ENCODE measurements around the gene SFMBT2.
"Not testable (repeated sequence)": the region's sequence is repeated elsewhere in the genome, so short reads cannot be mapped to it uniquely, and the experiment has no call there.

Gene SFMBT2

DNA sequence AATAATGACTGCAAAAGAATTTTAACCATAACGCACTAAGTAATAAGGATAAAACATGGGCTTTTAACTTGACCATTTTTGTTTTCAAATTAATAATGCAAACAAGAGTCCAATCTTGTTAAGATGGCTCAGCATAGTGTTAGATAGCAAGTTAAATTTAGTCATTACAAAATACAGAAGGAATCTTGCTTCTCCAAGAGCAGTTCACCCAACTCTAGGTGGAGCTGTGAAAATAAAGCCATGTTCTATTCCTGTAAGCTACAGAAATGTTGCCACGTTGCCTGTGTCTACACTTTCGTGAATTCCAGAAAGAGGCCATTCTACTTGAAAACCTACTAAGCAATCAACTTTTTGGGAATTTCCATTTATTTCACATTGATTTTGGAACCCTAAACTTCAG, 191.9 kb downstream of the SFMBT2 start:
- DNase-seq (ENCODE audit: low read depth) = no peak

DNA sequence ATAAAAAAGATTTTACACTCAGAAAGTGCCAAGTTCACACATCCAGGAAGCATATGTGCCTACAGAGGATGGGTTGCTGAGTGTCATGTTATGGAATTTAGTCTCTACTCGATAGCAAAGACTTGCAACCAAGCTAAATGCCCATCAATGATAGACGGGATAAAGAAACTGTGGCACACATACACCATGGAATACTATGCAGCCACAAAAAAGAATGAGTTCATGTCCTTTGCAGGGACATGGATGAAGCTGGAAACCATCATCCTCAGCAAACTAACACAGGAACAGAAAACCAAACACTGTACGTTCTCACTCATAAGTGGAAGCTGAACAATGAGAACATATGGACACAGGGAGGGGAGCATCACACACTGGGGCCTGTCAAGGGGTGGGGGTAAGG, 198.1 kb downstream of the SFMBT2 start:
- DNase-seq (ENCODE audit: low read depth) = not testable (repeated sequence)

DNA sequence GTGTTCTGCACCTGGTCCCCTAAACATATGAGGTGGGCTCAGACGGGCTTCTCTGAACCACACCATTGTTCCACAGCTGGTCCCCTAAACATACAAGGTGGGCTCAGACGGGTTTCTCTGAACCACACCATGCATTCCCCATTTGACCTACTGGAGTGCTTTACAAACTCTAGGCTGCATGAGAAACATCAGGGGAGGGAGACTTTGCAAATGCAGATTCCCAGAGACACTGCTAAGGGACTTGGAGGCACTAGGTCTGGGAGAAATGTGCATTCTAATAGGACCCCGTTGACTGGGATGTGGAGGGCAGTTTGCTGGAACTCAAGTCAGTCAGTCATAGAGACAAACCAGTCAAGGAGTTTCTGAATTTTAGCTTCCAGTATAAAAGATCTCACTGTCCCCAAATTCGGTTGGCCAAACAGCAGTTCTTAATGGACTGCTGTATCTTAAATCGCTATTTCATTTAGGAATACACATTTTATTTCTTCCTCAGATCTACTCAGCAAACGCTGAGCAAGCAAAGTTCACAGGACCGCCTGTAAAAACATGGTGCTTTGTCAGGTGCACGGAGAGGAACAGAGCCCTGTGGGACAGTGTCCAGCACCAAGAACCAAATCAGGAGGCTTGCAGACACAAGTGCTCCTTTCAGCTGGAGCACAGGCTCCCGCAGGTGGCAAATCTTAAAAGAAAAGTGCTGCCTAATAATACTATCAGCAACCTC, 198.8 kb downstream of the SFMBT2 start:
- DNase-seq (ENCODE audit: low read depth) = no peak

DNA sequence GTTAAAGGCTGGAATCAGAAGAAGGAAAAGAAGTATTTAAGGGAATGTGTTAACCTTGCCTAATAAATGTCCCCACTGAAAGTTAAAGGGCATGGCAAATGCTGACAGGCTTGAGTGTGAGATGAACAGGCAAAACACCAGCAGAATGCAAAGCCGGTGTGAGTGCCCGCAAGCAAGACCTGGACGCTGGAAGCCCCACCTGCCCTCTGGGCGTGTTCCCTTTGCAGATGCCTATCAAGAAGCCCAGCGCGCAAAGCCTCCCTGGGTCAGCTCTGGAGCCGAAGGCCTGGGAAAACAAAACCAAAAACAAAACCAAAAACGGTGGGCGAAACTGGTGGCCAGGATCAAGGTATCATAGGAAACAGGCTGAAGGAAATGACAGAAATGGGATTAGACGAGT, 200.3 kb downstream of the SFMBT2 start:
- no peak for DNase-seq (ENCODE audit: low read depth)

DNA sequence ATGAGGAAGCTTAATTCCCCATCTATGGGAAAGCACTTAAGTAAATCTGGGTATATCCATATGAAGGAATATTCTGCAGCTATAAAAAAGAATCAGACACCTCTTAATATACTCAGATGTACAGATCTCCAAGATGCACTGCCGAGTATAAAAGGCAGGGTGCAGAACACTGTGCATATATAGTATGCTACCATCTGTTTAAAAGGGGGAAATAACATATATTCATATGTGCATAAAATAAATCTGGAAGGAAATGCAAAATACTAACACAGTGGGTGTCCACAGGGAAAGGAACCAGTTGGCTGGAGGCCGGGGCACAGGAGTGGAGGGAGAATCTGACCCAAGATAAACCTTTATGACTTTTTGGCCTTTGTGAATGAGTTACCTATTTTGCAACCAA, 201.4 kb downstream of the SFMBT2 start:
- DNase-seq (ENCODE audit: low read depth) = no peak

DNA sequence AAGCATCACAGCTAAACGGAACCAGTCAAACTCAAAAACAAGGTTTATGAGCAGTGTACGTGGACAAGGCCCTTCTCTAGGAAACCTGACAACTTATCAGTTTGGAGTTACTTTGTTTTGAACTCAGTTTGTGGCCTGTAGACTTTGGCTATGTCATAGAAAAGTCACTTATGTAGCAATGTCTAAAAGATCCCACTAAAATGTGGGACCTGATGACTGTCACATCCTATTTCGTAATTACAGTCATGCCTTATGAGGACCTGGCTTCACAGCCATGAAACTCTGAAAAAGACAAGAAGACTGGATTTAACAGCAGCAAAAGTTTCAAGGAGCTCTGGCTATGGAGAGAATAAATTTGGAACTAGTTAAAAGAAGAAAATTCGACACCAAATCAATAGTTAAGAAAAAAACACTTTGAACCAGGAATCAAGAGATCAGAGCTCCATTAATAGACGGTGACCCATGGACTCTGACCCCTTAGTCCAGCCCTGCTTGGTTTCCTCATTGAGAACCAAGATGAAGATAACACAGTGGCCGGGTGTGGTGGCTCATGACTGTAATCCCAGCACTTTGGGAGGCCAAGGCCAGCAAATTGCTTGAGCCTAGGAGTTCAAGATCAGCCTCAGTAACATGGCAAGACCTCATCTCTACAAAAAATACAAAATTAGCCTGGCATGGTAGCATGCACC, 204.3 kb downstream of the SFMBT2 start:
- no peak for DNase-seq (ENCODE audit: low read depth)

DNA sequence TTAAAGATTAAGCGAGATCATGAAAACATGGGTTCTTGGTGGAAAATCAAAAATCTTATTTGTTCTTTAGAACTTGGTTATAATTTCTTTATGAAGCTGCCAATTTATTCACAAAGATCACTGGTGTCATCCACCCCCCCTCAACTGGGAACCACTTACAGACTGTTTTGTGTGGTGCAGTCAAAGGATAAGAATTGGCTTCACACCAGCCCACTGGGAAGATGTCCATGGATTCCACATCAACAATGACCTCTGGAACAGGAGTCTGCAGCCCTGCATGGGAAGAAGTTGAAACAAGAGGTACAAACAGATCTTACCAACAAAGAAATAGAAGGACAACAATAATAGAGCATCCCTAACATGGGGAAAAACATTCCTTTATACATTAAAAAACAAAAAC, 205.2 kb downstream of the SFMBT2 start:
- DNase-seq (ENCODE audit: low read depth) = no peak

DNA sequence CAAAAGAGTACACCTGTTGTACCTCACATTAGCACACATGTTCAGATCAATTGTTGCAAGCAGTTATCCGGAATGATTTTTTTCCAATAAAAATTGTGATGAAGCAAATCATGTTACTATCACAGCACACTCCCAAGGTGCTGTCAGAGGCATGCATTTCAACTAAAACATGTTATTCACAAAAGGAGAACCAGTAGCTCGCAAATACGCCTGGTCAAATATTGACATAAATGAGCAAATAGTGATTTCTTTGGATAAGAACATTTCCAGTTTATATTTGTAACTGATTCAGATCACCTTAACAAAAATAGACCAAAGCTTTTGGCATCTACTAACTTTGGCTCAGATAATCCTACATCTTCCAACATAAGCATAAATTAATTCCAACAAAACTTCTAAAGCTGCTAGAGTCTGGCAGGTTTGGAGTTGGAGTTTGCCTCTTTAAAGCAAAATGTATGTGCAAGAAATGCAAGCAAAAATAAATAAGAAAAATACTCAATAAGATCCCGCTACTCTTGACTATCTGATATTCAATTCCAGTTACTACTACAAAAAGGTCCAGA, 208.0 kb downstream of the SFMBT2 start:
- no peak for DNase-seq (ENCODE audit: low read depth)

DNA sequence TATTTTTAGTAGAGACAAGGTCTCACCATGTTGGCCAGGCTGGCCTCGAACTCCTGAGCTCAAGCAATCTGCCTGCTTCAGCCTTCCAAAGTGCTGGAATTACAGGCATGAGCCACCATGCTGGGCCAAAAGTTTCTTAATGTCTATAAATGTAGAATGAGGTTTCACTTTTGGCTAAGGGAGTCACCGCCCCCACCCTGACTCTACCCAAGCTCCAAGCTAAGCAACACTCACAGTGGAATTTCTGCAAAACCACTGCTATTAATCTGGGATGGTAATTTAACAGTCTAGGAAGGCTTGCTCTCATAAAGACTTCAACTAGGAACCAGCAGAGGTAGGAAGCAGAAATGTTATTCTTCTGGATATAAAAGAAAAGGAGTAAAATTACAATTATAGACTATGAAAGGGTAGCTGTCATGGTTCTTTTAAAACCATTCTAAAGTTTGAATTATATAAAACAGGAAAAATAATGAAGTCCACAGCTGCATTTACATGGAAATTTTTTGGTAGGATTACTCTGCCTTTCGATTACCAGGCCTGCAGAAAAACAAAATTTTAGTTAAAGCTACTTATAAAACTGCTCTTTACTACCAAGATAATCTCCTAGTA, 211.6 kb downstream of the SFMBT2 start:
- no peak for DNase-seq (ENCODE audit: low read depth)

DNA sequence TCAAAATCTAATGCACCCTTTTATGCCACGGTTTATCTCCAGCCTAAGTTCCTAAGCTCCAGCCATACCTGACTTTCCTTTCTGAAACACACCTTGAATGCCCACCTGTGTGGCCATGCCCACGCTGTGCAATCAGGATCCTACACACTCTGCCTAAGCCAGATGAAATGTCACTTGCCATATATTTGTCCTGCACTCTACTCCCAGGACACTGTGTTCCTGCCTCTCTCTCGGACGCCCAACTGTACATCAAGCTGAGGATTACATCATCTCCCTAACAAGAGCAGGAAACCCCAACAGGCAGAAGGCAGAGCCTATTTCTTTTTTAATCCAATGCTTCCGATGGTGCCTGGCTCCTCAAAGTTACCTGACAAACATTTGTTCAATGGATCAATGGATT, 214.6 kb downstream of the SFMBT2 start:
- no peak for DNase-seq (ENCODE audit: low read depth)

DNA sequence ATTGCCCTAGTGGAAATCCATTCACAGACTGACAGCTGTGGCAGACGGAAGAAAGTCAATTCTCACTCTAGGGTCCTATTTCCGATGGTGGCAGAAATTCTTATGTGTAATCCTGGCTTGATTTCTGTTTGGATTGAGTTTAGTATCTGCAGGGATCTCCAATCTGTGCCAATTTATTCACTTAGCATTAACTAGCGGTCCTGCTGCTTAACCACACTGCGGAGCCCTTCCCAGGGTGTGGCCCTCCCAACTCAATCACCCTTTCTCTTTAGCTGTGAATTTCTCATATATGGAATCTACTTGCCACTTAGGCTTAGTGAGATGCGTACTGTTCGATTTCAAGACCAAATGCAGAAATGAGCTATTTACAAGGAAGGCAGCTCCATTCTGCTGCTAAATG, 215.7 kb downstream of the SFMBT2 start:
- DNase-seq (ENCODE audit: low read depth) = no peak

DNA sequence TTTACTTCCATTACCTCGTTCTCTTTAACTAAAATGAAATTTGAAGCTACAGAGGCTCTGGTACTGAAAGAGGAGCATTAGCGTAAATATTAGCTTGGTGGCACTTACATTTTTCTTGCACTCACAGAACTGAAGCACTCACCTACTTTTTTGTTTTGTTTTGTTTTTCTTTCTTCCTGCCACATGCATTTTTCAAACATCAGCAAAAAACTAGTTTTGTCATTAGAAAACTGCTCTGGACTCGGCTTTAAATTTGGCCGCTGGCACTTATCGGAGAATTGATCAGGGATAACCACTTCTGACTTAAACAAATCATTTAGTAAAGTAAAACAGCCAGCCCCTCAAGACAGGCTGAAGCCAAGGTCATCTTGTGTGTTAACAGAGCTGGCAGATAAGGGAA, 216.3 kb downstream of the SFMBT2 start:
- DNase-seq (ENCODE audit: low read depth) = no peak

DNA sequence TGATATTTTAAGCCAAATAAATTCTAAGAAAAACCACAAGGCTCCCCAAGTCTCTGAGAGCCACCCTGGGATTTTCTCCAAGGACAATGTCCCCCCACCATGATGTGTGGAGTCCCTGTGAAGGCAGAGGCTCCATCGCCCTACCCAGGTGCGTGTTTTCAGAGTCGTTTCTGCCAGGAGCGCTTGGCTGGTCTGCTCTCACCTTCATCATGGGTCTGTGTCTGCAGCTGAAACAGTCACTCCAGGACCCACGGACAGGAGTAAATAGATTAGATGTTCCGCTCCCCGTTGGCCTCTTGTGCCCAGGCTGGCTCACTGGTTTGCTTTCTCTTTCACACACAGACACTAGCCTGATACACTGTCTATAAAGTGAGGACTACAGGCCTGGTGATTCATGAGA, 217.5 kb downstream of the SFMBT2 start:
- no peak for DNase-seq (ENCODE audit: low read depth)

DNA sequence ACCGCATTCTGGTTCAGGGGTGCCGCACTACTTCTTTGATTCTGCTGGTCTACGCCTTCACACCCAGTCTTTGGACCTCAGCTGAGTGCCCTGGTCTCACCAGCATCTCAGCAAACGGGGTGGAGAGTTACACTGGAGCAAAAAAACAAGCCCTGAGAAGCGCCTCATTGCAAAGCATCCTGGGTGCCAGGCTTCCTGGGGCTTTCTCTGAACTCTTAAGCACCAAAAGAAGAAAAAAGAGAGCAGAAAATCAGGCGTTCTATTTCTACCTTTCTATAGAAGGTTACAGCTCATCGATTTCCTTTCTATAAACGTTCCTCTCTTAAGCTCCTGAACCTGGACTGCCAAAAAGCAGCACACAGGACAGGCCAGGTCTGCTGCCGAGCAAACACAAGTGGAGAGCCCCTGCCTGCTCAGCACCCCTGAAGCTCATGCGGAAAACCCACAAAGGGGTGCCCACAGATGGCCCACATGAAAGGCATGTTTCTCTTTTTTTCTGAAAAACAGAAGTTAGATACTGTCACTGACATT, 217.9 kb downstream of the SFMBT2 start:
- DNase-seq (ENCODE audit: low read depth) = no peak

DNA sequence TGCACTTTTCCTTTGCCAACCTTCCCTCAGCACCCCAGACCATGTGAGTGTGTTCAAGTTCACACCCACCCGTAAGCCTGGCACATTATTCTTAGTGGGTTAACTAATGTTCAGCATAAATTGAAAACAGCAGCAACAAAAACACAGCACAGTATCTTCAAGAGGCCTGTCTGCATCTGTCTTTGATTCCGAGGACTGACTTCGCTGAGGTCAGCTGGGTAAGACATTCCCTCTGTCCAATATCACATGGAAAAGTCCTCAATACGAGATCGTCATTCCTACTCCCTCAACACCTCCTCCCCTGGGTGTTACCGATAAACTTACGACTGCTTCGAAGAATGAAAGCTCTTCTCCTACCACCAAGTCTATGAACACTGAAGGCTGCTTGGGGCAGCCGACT, 218.8 kb downstream of the SFMBT2 start:
- no peak for DNase-seq (ENCODE audit: low read depth)

DNA sequence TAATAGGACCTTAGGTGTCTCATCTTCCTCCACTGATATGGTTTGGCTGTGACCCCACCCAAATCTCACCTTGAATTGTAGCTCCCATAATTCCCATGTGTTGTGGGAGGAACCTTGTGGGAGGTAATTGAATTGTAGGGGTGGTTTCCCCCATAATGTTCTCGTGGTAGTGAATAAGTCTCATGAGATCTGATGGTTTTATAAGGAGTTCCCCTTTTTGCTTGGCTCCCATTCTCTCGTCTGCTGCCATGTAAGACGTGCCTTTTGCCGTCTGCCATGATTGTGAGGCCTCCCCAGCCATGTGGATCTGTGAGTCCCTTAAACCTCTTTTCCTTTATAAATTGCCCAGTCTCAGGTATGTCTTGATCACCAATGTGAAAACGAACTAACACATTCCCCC, 220.1 kb downstream of the SFMBT2 start:
- not testable (repeated sequence) for DNase-seq (ENCODE audit: low read depth)

DNA sequence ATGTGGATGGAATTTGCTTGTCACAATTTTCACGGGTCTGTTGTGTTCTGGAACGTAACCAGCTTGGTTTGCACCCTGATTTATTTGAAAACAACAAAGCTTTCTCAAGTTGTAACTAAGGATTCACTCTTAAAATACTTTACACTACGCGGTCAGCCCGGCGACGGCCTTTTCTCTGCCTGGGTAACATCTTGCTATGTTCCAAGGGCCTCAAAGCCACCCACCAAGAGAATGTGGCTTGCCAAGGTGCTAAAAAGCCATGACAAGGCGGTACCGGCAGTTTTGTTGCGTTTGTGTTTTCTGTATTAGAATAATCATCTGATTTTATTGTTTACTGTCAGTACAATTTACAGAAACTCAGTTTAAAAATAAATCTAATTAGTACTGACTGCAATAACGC, 220.9 kb downstream of the SFMBT2 start:
- no peak for DNase-seq (ENCODE audit: low read depth)

DNA sequence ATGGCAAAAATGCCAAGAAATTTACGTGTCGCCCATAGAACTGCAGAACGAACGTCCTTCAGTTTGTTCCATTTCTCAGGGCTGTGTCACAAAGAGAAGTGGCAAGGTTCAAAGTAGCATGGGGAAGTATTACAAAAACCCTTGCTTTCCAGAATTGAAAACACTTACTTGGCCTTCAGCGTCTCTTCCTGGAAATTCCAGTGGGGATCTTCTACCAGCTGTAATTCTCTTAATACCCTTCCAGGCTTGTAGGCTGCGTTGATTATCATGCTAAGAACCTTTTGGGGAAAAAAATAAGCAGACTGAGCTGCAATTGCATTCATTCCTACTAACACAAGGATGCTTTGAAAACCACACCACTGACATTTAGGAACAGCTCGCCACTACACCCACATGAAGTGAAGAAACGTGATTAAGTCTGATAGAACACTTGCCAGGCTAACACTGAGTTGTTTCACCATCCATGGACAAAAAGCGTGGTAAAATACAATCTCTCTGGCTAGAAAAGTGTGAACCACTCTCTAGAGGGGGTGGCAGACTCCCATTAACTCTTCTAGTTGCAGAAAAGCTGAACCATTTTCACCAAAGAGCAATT, 222.3 kb downstream of the SFMBT2 start:
- DNase-seq (ENCODE audit: low read depth) = no peak

DNA sequence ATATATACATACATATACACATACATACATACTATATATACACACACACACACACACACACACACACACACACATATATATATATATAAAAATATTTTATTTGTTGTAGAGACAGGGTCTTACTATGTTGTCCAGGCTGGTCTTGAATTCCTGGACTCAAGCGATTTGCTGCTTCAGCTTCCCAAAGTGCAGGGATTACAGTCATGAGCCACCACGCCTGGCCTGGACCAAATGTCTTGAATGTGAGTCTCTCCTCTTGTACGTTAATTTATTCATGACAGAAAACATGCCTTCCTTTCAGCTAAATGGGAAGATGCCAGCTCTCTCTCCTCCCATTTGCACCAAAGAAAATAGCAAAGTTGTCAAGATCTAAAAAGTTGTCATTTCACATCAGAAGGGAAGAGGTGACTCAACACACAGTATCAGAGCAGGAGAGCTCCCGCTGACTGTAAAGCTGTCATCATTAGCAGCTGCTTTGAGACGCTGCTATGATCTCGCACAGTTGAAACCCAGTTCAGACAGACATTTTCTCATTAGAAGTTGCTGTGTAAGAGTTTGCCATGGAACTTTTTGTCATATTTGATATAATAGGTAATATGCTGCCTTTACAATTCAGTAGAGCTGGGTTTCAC, 224.3 kb downstream of the SFMBT2 start:
- no peak for DNase-seq (ENCODE audit: low read depth)

DNA sequence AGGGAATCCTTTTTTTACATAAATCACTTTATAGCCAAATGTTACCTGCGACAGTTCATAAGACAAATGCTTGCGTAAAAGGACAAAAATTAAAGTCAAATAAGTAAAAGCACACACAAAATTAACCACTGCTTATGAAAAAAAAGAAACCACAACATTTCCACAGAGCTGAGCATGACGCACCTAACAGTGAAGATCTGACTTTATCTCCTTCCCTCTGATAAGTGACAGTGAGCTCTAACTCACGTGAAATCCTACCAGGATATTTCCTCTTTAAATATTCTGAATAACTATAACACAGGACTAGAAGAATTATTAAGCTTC, 225.5 kb downstream of the SFMBT2 start:
- no peak for DNase-seq (ENCODE audit: low read depth)

DNA sequence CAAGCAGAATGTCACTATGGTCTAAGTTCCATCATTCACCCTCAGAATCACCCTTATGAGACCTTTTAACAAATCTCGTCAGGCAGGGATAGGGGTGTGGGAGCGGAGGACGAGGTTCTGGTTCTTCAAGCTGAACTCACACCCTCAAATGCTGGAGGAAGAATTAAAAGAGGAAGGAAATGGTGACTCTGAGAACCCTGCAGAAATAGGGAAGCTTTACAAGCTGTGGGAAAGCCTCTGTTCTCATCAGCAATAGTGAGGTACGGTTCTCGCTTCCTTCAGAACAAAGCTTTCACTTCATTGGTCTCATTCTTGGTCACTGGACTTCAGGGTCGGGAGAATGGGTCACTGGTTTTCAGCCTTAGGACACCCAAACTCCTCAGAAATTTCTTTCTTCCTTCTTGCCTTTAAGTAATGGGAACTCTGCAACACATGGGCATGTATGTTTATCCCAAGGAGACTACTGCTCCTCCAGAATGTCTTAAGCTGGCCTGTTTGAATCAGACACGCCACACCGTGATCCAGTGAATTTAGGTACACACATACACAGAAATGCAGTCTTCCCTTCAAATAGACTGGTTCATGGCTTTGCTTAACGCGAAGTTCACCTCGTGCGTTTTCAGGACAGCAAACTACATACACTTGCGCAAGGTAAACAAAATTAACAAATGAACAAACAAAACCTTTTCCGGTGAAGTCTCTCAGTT, 226.0 kb downstream of the SFMBT2 start:
- no peak for DNase-seq (ENCODE audit: low read depth)

DNA sequence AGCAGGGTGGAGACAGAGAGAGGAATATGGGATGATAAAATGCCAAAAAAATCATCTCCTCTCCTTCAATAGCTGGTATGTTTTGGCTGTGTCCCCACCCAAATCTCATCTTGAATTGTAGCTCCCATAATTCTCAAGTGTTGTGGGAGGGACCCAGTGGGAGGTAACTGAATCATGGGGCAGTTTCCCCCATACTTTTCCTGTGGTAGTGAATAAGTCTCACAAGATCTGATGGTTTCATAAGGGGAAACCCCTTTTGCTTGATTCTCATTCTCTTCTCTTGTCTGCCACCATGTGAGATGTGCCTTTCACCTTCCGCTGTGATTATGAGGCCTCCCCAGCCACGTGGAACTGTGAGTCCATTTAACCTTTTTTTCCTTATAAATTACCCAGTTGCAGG, 226.7 kb downstream of the SFMBT2 start:
- DNase-seq (ENCODE audit: low read depth) = not testable (repeated sequence)
